Caco-2 (cell line): ENCODE measurements around the gene GPN1. TPM values are rescaled to one million over a fixed set of nuclear protein-coding genes. Genes with fewer than 3 reads are reported as not detected.

ENCODE experiments used
- BruUV-seq: library from RNA; stranded (reverse); fragments of 400-500 nt; replicated peaks from 2 replicates; lab custom pipeline; 2021; lab: Mats Ljungman, UMichigan
- CTCF ChIA-PET: fragments of 300-600 bp; sonication (Branson Sonifier 250); formaldehyde crosslinking; loops from one replicate; lab custom pipeline; 2022; ENCODE audit warnings: antibody characterized with exemption; lab: Charles Lee
- POLR2A ChIA-PET: fragments of 300-600 bp; sonication (Branson Sonifier 250); formaldehyde crosslinking; loops from one replicate; lab custom pipeline; 2022; ENCODE audit warnings: antibody characterized with exemption; lab: Charles Lee
- DNase-seq, 2 experiments: peaks; one replicate each; pipeline versions ENCODE4 v3.0.0 to v3.0.0-alpha.2; 2020 to 2022
- H3K27me3 ChIP-seq: replicated peaks from 2 replicates; pipeline ENCODE4 v1.6.0; 2011; ENCODE audit warnings: low read length; ENCODE audit not compliant: control insufficient read depth, insufficient read depth
- H3K36me3 ChIP-seq: 2 replicates; pipeline ENCODE4 v1.5.1; 2011; ENCODE audit warnings: low read length; ENCODE audit not compliant: control insufficient read depth, insufficient read depth
- H3K4me1 ChIP-seq: fragments of 250-450 bp; sonication (Bioruptor Pico); 2 replicates; pipeline ENCODE4 v1.5.1; 2020; ENCODE audit warnings: mild to moderate bottlenecking
- H3K4me3 ChIP-seq: 2 replicates; pipeline ENCODE4 v1.5.1; 2011; ENCODE audit warnings: low read depth, mild to moderate bottlenecking, control low read depth, low read length
- H3K9me3 ChIP-seq: fragments of 250-450 bp; sonication (Bioruptor Pico); 2 replicates; pipeline ENCODE4 v1.5.1; 2020; ENCODE audit warnings: mild to moderate bottlenecking, moderate library complexity
- H3K27ac Mint-ChIP-seq: one replicate; pipeline ENCODE4 v1.8.0; 2022; ENCODE audit warnings: mixed read lengths; ENCODE audit not compliant: unreplicated experiment
- H3K27me3 Mint-ChIP-seq: one replicate; pipeline ENCODE4 v1.8.0; 2022; ENCODE audit warnings: mixed read lengths; ENCODE audit not compliant: insufficient read depth, unreplicated experiment
- H3K36me3 Mint-ChIP-seq: one replicate; pipeline ENCODE4 v1.8.0; 2022; ENCODE audit warnings: mild to moderate bottlenecking, mixed read lengths; ENCODE audit not compliant: insufficient read depth, unreplicated experiment
- H3K4me1 Mint-ChIP-seq: one replicate; pipeline ENCODE4 v1.8.0; 2022; ENCODE audit warnings: low read depth, mixed read lengths; ENCODE audit not compliant: unreplicated experiment
- H3K4me3 Mint-ChIP-seq: one replicate; pipeline ENCODE4 v1.8.0; 2022; ENCODE audit warnings: mild to moderate bottlenecking, moderate library complexity, mixed read lengths; ENCODE audit not compliant: unreplicated experiment
- H3K9me3 Mint-ChIP-seq: one replicate; pipeline ENCODE4 v1.8.0; 2022; ENCODE audit warnings: mixed read lengths; ENCODE audit not compliant: unreplicated experiment
- intact Hi-C: fragments of 100-400 bp; cut with micrococcal nuclease; formaldehyde crosslinking; loops from one replicate; pipeline ENCODE4 v1.10.0; 2022; ENCODE audit not compliant: unreplicated experiment
- total RNA-seq: library from RNA; stranded (reverse); gene quantifications from 2 replicates; pipeline ENCODE4 v1.2.3, GENCODE V29; 2022
- TF ChIP-seq, protein P1 (sequence below), 2 experiments: fragments of 200-600 bp in 1 of 2; IDR thresholded peaks; 1 replicate in 1 of 2; 2 replicates in 1 of 2; pipeline versions ENCODE4 v1.5.1 to v1.8.0; 2011 to 2022; ENCODE audit warnings: antibody characterized with exemption in 1 of 2, control low read depth in 1 of 2, inconsistent platforms in 1 of 2, low read depth in 1 of 2, low read length in 1 of 2, mild to moderate bottlenecking in 1 of 2, moderate library complexity in 1 of 2; ENCODE audit not compliant: insufficient read depth in 1 of 2, severe bottlenecking in 1 of 2, unreplicated experiment in 1 of 2

The GPN1 gene
- total RNA-seq, 1 experiment from 2014 or later: 60.9 TPM

GRCh38 chr2:27640722-27641245, 11.9 kb downstream of the GPN1 start:
- Histone ChIP-seq H3K4me1 (peaks cover 12% of the 10 kb centered on the region), H3K27me3 (no peaks in the 10 kb centered on the region), H3K9me3 (no peaks in the 10 kb centered on the region), H3K4me3 (no peak overlapping the region), H3K36me3 (peaks cover 4% of the 10 kb centered on the region; the same call in 1 of the 2 replicates)
- no peaks in the 10 kb centered on the region for H3K27me3 Mint-ChIP-seq
- no peaks in the 10 kb centered on the region for H3K9me3 Mint-ChIP-seq
- H3K4me1 Mint-ChIP-seq: peaks cover 8% of the 10 kb centered on the region
- no peak overlapping the region for H3K27ac Mint-ChIP-seq
- no peak for DNase-seq
- TF ChIP-seq, protein P1, sequence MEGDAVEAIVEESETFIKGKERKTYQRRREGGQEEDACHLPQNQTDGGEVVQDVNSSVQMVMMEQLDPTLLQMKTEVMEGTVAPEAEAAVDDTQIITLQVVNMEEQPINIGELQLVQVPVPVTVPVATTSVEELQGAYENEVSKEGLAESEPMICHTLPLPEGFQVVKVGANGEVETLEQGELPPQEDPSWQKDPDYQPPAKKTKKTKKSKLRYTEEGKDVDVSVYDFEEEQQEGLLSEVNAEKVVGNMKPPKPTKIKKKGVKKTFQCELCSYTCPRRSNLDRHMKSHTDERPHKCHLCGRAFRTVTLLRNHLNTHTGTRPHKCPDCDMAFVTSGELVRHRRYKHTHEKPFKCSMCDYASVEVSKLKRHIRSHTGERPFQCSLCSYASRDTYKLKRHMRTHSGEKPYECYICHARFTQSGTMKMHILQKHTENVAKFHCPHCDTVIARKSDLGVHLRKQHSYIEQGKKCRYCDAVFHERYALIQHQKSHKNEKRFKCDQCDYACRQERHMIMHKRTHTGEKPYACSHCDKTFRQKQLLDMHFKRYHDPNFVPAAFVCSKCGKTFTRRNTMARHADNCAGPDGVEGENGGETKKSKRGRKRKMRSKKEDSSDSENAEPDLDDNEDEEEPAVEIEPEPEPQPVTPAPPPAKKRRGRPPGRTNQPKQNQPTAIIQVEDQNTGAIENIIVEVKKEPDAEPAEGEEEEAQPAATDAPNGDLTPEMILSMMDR (IDR thresholded peaks at IDR 0.05; ENCODE audit: insufficient read depth in 1 of 2, low read depth in 1 of 2, low read length in 1 of 2, severe bottlenecking in 1 of 2, unreplicated experiment in 1 of 2): no peak
- intact Hi-C loops: no loop called here
- BruUV-seq: no TSS peak
- ChIA-PET POLR2A (no interaction called here), CTCF (interaction anchor here (0.7 to 1.4 kb wide), 2 partner anchors 12 to 23 kb away, joined by 4 to 5 read pairs; partner anchors contain the start of genes CCDC121, GPN1 and SLC4A1AP)
- no peak overlapping the region for H3K4me3 Mint-ChIP-seq
- H3K36me3 Mint-ChIP-seq: peaks cover 60% of the 10 kb centered on the region

GRCh38 chr2:27645197-27645596, 16.3 kb downstream of the GPN1 start:
- ChIA-PET POLR2A (no interaction called here), CTCF (no interaction called here)
- Histone ChIP-seq H3K4me3 (no peak overlapping the region), H3K27me3 (no peaks in the 10 kb centered on the region), H3K36me3 (peaks cover 4% of the 10 kb centered on the region; the same call in 1 of the 2 replicates), H3K9me3 (no peaks in the 10 kb centered on the region), H3K4me1 (peaks cover 10% of the 10 kb centered on the region)
- DNase-seq: no peak
- Mint-ChIP-seq H3K4me1 (peaks cover 8% of the 10 kb centered on the region), H3K4me3 (no peak overlapping the region), H3K27me3 (no peaks in the 10 kb centered on the region), H3K36me3 (peaks cover 76% of the 10 kb centered on the region), H3K27ac (no peak overlapping the region), H3K9me3 (no peaks in the 10 kb centered on the region)
- TF ChIP-seq, protein P1 (IDR thresholded peaks at IDR 0.05; ENCODE audit: insufficient read depth in 1 of 2, low read depth in 1 of 2, low read length in 1 of 2, severe bottlenecking in 1 of 2, unreplicated experiment in 1 of 2): no peak
- intact Hi-C loops: no loop called here
- no TSS peak for BruUV-seq

GRCh38 chr2:27647289-27647688, 18.4 kb downstream of the GPN1 start:
- Mint-ChIP-seq H3K4me3 (no peak overlapping the region), H3K27ac (no peak overlapping the region), H3K27me3 (no peaks in the 10 kb centered on the region), H3K4me1 (peaks cover under 1% of the 10 kb centered on the region), H3K36me3 (peaks cover 77% of the 10 kb centered on the region), H3K9me3 (no peaks in the 10 kb centered on the region)
- DNase-seq: no peak
- no peaks in the 10 kb centered on the region for H3K27me3 ChIP-seq
- H3K4me3 ChIP-seq: no peak overlapping the region
- no peaks in the 10 kb centered on the region for H3K9me3 ChIP-seq
- H3K4me1 ChIP-seq: no peaks in the 10 kb centered on the region
- ChIA-PET POLR2A (interaction anchor here (0.7 kb wide), 1 partner anchor 238 kb away, joined by 3 read pairs; the partner anchor contains the start of gene PPM1G), CTCF (interaction anchor here (1.1 kb wide), 1 partner anchor 36 kb away, joined by 4 read pairs; no protein-coding TSS in a partner anchor)
- peaks cover 4% of the 10 kb centered on the region; the same call in 1 of the 2 replicates for H3K36me3 ChIP-seq
- TF ChIP-seq, protein P1 (IDR thresholded peaks at IDR 0.05; ENCODE audit: insufficient read depth in 1 of 2, low read depth in 1 of 2, low read length in 1 of 2, severe bottlenecking in 1 of 2, unreplicated experiment in 1 of 2): no peak
- no TSS peak for BruUV-seq
- intact Hi-C loops: no loop called here
